GM12801 (cell line): ENCODE results near the gene GPR39.

Experiments used
- CTCF ChIP-seq: IDR thresholded peaks from one replicate; pipeline ENCODE4 v1.5.1; 2011; ENCODE audit warnings: control low read depth; ENCODE audit not compliant: insufficient read length; ENCODE audit errors: extremely low read depth

GPR39 gene

GRCh38 chr2:132478461-132479105, 62.0 kb downstream of the GPR39 start:
- no peak for TF ChIP-seq CTCF

GRCh38 chr2:132479155-132479554, 62.5 kb downstream of the GPR39 start:
- no peak for TF ChIP-seq CTCF

GRCh38 chr2:132482821-132483220, 66.2 kb downstream of the GPR39 start:
- no peak for TF ChIP-seq CTCF

GRCh38 chr2:132484144-132484543, 67.5 kb downstream of the GPR39 start:
- no peak for TF ChIP-seq CTCF

- TF ChIP-seq CTCF, result no peak
Observed at GRCh38 chr2:132488491-132488890, 71.9 kb downstream of the GPR39 start.

- TF ChIP-seq CTCF, result no peak
Observed at GRCh38 chr2:132489150-132489549, 72.5 kb downstream of the GPR39 start.

GRCh38 chr2:132495881-132496280, 79.3 kb downstream of the GPR39 start:
- no peak for TF ChIP-seq CTCF
